PC-3 (cell line): ENCODE data around the gene ORMDL3.

ENCODE experiments used
- EZH2 ChIP-seq: fragments of 300-600 bp; sonication (generic); IDR thresholded peaks from one replicate; pipeline ENCODE4 v1.6.1; 2017; ENCODE audit warnings: antibody characterized with exemption, mild to moderate bottlenecking, low read length; ENCODE audit not compliant: unreplicated experiment
- TF ChIP-seq, protein P1 (sequence below): fragments of 300-600 bp; sonication (generic); conservative IDR thresholded peaks from 2 replicates; pipeline ENCODE4 v1.5.1; 2017; ENCODE audit warnings: antibody characterized with exemption, low read depth, mild to moderate bottlenecking, low read length

DNA sequence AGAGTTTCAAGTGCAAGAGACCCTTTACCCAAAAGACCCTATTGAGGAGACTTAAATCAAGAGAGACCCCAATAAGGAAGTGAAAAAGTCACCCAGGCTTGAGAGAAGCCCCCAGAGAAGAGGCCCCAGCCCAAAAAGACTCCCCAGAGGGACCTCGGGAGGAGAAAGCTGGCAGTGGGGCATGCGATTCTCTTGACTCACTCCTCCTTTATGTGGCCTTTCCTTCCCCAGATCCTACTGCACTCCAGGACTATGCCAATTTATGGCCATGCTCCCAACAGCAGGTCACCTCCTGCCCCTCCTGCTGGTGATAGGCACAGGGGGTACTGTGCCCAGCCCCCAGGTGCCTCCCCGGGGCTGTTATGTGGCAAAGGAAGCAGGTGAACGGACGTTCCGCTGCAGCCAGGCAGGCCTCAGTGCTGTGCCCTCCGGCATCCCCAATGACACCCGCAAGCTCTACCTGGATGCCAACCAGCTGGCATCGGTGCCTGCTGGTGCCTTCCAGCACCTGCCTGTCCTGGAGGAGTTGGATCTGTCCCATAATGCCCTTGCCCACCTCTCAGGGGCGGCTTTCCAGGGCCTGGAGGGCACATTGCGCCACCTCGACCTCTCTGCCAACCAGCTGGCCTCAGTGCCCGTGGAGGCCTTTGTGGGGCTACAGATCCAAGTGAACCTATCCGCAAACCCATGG, 16.4 kb upstream of the ORMDL3 start:
- TF ChIP-seq, protein P1, sequence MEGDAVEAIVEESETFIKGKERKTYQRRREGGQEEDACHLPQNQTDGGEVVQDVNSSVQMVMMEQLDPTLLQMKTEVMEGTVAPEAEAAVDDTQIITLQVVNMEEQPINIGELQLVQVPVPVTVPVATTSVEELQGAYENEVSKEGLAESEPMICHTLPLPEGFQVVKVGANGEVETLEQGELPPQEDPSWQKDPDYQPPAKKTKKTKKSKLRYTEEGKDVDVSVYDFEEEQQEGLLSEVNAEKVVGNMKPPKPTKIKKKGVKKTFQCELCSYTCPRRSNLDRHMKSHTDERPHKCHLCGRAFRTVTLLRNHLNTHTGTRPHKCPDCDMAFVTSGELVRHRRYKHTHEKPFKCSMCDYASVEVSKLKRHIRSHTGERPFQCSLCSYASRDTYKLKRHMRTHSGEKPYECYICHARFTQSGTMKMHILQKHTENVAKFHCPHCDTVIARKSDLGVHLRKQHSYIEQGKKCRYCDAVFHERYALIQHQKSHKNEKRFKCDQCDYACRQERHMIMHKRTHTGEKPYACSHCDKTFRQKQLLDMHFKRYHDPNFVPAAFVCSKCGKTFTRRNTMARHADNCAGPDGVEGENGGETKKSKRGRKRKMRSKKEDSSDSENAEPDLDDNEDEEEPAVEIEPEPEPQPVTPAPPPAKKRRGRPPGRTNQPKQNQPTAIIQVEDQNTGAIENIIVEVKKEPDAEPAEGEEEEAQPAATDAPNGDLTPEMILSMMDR: no peak
- no peak for TF ChIP-seq EZH2
